ENCODE measurements around the gene RGPD8.
"Not testable (repeated sequence)": the region's sequence is repeated elsewhere in the genome, so short reads cannot be mapped to it uniquely, and the experiment has no call there.

RGPD8 gene

DNA sequence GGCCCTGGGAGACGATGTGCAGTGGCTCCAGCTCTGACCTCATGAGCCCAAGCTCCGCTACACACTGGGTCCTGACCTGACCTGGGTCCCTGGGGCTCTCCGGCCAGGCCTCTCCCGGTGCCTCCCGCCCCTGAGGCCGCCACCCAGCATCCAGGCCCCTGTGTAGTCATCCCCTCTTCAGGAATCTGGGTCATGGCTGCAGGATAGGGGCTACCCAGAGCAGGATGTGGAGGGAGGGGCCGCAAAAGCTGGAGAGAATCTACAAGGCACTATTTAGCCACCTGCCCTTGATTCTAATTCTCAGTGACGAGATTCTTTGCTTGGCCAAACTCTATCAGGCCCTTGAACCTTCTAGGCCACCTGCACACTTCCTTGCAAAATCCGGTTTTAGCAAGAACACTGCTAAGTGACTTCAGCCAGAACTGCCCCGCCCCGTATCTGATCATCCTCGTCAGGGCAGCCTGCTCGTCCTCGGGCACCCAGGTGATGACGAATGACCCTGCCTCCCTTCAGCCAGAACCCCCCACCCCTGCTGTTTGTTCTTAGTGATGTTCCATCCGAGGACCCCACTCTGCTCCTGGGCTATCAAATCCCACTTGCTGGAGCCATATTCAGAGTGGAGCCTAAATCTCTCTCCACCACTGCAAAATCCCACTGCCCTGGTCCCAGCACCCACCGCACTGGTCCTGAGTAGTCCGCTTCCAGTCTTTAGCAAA lies 2.4 kb upstream of the RGPD8 start:
- not testable (repeated sequence) for DNase-seq (ENCODE audit: low spot score)

DNA sequence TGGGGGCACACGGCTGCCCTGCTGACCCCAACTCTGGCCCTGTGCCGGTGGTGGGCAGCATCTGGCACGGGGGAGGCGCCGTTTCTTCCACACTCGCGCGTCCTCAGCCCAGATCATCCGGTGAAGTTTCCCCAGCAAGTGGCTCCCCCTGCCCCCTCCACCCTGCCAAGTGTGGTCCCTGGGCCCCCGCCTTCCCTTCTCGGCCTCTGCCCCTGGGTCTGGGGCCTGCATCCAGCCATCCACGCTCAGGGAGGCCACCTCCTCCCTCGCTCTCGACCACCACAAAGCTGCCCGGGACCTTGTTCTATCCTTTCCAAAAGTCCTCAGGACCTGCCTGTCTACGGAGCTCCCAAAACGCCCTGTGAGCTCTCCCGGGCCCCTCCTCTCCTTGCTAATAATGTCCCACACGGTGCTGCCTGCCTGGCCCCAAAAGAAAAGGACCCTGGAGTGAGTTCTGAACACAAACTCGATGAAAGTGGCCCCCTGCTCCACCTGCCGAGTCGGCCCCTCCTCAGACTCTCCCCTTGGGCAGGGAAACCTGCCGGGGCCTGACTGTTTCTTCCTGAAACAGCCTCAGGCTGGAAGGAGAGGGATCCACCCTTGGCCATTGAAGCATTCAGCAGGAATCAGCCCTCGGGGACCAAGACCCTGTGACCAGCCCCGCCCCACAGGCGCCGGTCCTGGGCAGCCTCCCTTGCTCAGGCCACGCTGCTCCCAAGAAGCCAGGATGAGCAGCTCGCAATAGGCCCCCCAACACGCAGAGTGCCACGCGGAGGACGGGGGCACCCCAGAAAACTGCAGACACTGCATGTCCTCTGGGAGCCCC lies 1.7 kb upstream of the RGPD8 start:
- DNase-seq (ENCODE audit: low spot score): not testable (repeated sequence)

DNA sequence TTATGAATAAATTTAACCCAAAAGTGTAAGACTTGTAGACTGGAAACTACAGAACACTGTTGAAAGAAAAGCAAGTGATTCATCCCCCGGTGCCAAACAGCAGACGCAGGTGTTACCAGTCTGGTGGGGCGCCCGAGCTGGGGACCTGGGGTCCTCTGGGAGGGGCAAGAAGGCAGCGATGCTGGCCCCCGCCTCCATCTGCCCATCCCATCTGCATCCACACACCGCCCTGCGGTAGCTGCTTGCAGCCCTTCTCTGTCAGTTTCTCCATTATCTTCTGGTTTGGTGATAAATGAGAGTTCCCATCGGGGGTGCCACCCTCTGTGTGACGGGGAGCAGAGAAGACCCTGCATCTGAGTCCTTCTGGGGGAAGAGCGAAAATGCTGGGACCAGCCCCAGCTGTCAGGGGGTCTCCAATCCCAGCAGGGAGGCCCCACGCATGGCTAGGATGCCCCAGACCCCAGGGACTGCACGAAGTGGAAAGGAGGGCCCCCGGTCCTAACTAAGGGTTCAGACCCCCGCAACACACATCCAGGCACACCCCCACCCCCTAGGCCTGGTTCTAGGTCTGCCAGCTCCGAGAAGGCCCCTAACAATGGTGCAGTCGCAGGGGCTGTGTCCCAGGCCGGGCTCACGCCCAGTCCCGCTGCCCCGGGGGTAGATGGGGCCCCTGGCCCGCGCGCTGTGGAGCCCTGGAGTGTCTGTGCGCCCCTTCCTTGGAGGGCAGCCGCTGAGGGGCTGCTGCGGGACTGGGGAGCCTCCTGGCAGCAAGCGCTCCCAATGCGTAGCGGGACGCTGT lies 686 bp upstream of the RGPD8 start:
- no peak for DNase-seq (ENCODE audit: low spot score)

DNA sequence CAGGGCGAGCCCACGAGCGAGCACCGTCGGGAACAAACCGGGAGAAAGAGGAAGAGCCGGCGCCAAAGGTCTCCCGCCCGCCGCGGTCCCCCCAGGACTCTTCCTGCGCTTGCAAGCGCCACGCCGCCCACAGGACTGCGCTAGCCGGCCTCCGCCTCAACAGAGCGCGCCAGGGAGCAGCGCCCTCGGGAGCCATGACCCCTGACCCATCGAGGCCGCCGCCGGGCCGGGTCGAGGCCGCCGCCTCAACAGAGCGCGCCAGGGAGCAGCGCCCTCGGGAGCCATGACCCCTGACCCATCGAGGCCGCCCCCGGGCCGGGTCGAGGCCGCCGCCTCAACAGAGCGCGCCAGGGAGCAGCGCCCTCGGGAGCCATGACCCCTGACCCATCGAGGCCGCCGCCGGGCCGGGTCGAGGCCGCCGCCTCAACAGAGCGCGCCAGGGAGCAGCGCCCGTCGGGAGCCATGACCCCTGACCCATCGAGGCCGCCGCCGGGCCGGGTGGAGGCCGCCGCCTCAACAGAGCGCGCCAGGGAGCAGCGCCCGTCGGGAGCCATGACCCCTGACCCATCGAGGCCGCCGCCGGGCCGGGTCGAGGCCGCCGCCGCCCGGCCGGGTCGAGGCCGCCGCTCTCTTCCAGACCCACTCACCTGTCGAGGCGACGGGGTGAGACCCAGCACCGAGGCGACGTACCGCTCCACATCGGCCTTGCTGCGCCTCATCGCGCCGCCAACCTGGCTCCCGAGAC lies 538 bp downstream of the RGPD8 start:
- DNase-seq (ENCODE audit: low spot score): not testable (repeated sequence)

DNA sequence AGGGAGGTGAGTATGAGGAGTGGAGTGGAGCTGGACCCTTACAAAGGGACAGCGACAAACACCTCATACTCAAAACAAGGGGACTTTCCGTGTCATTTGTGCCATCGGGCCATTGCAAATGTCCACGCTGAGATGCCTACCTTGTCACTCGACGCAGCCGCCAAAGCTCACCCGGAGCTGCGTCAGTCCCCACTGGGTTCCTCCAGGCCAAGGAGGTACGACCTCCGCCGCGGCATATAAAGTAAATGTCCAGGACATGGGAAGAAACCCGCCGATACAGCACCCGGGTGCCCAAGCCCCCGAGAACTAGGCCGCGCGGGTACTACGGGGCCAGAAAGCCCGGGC lies 1.1 kb downstream of the RGPD8 start:
- DNase-seq (ENCODE audit: low spot score): not testable (repeated sequence)

DNA sequence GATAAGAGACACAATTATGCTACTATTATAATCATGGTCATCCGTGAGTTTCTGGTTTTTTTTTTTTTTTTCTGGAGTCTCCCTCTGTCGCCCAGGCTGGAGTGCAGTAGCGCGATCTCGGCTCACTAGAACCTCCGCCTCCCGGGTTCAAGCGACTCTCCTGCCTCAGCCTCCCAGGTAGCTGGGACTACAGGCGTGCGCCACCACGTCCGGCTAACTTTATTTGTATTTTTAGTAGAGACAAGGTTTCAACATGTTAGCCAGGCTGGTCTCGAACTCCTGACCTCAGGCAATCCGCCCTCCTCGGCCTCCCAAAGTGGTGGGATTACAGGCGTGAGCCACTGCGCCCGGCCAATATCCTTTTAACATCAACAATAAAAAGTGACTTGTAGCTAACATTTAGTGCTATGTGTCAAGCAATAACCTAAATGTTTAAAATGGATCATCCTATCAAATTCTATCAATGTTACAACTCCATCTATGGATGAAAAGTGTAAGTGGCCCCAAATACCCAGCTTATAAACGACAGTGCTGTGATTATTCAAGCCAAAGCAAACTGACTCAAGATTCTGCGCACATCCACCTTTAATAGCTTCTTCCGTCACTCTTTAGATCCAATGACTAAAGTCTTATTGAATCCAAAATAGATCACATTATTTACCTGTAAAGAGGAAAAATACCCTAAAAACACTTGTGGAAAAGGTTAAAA lies 1.7 kb downstream of the RGPD8 start:
- not testable (repeated sequence) for DNase-seq (ENCODE audit: low spot score)

DNA sequence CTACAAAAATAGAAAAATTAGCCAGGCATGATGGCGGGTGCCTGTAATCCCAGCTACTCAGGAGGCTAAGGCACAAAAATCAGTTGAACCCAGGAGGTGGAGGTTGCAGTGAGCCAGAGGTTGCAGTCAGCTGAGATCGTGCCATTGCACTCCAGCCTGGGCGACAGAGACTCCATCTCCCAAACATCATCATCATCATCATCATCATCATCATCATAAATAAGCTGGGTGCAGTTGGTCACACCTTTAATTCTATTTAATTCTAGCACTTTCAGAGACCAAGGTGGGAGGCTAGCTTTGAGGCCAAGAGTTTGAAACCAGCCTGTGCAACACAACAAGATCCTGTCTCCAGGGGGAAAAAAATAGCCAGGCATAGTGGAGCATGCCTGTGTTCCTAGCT lies 8.9 kb downstream of the RGPD8 start:
- DNase-seq (ENCODE audit: low spot score): not testable (repeated sequence)

DNA sequence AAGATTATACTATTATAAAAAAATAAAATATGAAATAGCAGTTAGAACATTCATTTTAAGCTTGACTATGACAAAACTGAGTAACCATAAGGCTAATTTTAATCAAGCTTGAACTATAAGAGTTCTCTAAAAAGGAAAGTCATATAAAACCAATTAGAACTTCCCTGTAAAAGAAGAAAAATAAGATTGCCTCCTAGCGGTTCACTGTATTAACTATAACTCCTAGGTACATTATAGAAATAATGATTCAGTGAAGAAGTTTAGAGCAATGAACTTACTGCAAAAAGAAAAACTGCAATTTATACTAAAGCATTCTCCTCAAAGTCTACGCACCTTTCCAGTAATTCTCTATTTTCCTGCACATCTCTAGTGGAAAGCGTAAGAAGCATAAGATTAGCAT lies 16.6 kb downstream of the RGPD8 start:
- DNase-seq (ENCODE audit: low spot score): not testable (repeated sequence)

DNA sequence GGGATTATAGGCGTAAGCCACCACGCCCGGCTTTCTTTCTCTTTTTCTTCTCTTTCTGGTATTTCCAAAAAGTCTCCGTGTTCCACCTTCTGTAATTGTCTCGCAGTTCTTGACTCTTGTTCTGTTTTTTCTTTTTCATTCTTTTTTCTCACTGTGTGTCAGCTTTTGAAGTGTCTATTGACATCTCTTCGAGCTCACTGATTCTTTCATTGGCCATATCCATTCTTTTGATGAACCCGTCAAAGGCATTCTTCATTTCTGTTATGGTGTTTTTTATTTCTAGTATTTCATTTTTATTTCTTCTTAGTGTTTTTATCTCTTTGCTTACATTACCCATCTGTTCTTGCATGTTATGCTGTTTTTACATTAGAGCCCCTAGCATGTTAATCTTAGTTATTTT lies 73.4 kb downstream of the RGPD8 start:
- DNase-seq (ENCODE audit: low spot score): not testable (repeated sequence)

DNA sequence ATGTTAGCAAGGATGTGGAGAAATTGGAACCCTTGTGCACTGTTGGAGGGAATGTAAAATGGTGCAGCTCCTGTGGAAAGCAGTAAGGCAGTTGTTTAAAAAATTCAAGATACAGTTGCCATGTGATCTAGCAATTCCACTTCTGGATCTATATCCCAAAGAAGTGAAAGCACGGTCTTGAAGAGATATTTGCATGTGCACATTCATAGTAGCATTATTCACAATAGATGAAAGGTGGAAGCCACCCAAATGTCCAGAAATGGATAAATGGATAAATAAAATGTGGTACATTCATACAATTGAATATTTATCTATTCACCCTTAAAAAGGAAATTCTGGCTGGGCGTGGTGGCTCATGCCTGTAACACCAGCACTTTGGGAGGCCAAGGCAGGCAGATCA lies 79.1 kb downstream of the RGPD8 start:
- DNase-seq (ENCODE audit: low spot score): not testable (repeated sequence)

DNA sequence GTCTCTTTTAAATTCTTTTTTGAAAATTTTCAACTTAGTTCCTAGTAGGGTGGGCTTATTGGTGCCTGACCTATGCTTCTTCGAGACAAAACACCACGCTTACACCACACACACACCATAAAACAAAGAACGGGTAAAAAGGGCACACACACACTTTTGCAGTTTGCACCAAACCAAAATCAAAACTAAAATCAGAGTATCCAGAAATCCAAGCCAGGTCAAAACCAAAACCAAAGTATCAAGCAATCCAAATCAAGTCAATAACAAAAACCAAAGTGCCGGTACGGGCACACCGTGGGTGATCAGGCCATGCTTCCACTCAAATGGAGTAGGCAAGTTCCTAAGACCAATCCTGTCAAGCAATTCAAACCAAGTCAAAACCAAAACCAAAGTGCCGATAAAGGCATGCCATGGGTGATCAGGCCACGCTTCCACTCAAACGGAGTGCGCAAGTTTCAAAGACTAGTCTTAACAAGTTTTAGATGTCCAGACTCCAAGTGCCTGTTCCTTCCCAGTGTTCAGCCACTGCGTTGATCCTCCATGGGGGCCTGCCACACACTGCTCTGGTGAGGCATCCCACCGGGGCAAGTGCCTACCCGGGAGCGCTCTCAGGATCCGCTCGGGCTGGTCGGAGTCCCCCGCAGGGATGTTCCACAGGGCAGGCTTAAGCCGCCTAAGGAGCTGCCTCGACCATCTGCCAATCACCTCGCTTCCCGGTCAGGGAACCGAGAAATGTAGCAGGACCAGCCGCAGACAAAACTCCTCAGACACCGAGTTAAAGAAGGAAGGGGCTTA lies 80.4 kb downstream of the RGPD8 start:
- not testable (repeated sequence) for DNase-seq (ENCODE audit: low spot score)

DNA sequence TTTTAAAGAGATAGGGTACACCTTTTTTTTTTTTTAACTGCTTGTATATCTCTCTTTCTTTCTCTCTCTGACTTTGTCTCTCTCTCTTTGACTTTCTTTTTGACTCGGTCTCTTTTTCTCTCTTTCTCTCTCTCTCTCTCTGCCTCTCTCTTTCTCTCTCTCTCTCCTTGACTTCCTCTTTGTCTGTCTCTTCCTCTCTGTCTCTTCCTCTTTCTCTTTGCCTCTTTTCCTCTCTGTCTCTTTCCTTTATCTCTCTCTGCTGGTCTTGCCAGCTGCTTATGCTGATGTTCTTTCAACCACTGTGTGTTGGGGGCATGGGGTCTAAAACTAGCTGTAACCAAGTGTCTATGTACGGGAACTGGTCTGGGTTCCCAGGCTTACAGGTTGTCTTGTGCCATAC lies 81.2 kb downstream of the RGPD8 start:
- not testable (repeated sequence) for DNase-seq (ENCODE audit: low spot score)

DNA sequence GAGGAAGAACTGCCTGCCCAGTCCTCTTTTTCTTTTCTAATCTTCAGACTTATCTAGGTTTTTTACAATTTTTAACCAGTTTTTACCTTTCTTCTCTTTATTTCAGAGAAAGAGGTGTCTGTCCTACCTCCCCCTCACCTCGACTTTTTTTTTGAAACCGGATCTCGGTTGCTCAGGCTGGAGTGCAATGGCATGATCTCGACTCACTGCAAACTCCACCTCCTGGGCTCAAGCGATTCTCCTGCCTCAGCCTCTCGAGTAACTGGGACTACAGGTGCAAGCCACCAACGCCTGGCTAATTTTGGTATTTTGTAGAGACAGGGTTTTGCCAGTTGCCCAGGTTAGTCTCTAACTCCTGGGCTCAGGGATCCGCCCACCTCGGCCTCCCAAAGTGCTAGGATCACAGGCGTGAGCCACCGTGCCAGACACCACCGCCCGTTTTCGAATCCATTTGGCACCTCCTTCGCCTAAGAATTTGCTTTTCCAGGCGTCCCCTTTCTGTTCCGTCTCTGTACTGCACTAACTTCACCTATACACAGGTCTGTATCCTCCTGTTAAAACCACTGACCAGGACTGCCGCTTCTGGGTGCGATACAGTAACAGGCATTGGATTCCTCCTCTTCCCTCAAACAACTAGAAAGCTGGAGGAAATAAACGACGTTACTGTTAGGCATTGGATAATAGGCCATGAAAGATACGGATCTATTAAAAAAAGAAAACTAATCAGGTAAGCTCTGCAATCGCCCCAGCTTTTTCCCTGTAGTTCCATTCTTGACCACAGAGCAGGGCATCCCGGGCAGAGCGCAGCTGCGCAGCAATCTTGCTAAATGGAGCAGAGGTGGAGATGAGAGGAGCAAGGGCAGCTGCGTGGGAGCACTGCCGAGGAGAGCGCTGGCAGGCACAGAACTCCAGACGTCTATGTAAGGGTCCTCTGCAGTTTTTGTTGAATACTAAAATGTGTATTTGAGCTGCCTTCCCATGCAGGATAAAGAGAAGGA lies 88.1 kb downstream of the RGPD8 start:
- DNase-seq (ENCODE audit: low spot score): no peak

DNA sequence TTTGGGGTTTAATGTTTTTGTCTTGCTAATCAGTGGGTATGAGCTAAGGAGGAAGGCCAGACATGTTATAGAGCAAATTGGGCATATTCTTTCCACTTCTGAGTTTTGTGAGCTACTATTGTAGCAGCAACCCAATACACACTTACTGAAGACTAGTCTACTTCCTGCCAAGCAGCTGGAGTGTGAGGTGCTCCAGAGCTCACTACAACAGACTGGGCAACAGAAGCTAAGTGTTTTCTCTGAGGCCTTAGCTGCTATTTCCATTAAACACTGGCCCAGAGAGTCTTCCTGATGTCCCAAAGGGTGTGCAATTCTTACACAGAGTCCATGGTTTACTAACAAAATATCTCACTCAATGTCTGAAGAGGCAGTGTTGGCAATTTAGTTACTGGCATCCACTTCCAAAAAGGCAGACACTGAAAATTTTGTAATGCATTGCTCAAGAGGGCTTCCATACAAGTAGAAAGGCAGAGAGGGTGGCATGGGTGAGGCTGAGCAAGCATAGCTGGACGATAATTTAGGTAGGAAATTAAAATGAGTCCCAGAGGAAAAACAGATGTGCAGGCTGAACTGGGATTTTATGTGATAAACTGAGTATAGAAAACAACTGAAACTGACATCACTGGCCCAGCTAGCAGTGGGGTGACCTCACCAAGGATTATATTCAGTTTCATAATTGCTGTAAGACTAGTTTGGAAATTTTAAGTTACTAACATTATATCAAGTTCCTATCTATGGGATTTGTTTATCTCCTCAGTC lies 89.4 kb downstream of the RGPD8 start:
- DNase-seq (ENCODE audit: low spot score): no peak

DNA sequence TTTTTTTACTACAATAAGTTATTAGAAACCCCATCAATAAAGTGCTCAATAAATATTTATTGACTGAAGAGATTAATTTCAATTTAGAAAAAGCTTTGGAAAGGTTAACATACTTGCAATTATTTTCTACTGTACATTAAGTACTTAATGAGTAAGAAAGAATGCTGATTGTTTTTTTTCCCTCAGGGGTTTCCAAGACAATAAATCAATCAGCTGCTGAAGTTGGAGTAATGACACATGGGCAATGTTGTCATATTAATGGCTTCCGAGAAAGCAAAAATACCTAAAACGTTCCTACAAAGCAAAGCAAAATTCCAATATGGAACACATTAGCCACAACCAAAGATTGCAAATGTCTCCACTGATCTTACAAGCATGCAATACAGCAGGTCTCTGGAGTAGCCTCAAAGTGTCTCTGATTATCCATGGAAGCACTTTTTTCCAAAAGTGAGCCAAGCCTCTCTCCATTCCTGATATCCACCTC lies 91.3 kb downstream of the RGPD8 start:
- no peak for DNase-seq (ENCODE audit: low spot score)

DNA sequence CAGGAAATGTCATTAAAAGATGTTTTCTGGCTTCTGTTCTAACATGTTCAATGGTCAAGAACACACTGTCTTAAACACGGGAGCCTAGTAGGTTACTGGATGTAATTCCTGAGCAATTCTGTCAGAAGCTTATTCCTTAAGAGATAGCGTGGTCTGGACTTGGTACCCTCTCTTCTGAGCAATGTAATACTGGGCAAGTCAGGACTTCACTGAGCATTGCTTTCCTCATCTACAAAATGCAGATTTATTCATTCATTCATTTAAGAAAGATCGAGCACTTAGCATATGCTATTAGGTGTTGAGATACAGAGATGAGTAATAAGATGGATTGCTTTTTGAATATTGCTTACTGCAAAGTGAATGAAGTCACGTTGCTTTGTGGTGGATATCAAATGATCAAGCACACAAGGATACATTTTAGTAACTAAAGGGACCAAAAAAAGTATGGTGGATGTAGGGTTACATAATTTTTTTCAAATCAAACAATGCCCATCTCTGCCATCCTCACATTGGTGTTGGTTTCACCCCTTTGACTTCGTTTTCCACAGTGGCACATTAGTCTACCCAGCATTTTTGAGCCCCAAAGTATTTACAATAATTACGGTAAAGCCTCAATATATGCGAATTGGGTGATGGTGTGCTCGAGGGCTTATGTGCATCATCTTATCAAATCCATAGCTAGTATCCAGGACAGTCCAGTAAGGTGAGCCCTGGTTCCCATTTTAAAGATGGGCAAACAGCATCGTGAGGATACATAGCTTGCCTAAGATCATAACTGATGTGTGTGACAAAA lies 92.8 kb downstream of the RGPD8 start:
- DNase-seq (ENCODE audit: low spot score): no peak

DNA sequence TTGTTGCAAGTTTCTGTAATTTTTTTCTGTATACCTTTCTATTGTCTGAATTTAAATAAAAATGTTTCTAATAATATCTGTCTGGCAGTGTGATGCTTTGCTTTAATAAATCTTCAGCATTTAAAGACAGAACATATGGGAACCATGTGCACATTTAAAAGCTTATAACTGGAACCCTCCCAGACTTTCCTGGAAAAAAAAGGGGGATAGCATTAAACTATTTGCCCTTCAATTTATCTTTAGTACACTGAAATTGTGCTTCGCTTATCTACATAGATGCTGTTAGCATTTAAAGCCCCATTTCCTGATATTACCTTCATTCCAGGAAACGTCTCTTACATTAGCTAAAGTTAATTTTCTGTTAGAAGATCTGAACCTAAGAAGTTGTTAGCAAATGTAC lies 93.5 kb downstream of the RGPD8 start:
- DNase-seq (ENCODE audit: low spot score): no peak

DNA sequence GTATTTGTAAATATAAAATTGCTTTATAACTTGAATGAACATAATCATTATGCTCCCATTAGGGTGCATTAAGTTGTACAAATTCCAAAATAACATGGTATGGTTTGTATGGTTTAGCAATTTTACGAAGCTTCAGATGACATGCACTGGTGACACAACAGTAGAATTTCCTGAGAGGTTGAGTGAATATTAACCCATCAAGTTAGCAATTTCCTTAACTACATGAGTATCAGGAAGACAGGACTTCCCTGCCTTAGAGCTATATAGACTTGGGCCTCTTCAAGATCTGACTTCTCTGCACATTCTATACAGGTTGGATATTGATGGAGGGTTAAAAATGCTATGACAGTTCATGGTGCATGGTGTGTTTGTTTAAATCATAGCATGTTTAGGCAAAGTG lies 97.8 kb downstream of the RGPD8 start:
- no peak for DNase-seq (ENCODE audit: low spot score)

Data from D341Med (cell line).